SKM-1 treated with dmso at 0.1 percent for 144 hours (cell line): ENCODE measurements around the gene TIMP2.
"Not testable (repeated sequence)": the region's sequence is repeated elsewhere in the genome, so short reads cannot be mapped to it uniquely, and the experiment has no call there.

Experiments used
- DNase-seq: peaks from one replicate; lab custom pipeline; 2025; ENCODE audit not compliant: unreplicated experiment; lab: John Stamatoyannopoulos, UW

TIMP2 gene

GRCh38 chr17:78890498-78890897 is 34.7 kb downstream of the TIMP2 start:
- DNase-seq, result peak; percentile 97

- DNase-seq, result not testable (repeated sequence)
Measured at GRCh38 chr17:78890096-78890495, 35.1 kb downstream of the TIMP2 start.

- no peak for DNase-seq
Measured at GRCh38 chr17:78889531-78889930, 35.7 kb downstream of the TIMP2 start.

GRCh38 chr17:78888941-78889518 is 36.2 kb downstream of the TIMP2 start:
- DNase-seq, result no peak

- no peak for DNase-seq
Measured at GRCh38 chr17:78886954-78887353, 38.2 kb downstream of the TIMP2 start.

- DNase-seq, result no peak
Measured at GRCh38 chr17:78885956-78886355, 39.2 kb downstream of the TIMP2 start.

- DNase-seq, result no peak
Measured at GRCh38 chr17:78884876-78885667, 40.1 kb downstream of the TIMP2 start.

GRCh38 chr17:78884148-78884825 is 40.9 kb downstream of the TIMP2 start:
- DNase-seq, result no peak

- peak; percentile 8 for DNase-seq
Measured at GRCh38 chr17:78883533-78884131, 41.6 kb downstream of the TIMP2 start.

GRCh38 chr17:78883089-78883532 is 42.1 kb downstream of the TIMP2 start:
- DNase-seq, result no peak

GRCh38 chr17:78882540-78883088 is 42.6 kb downstream of the TIMP2 start:
- no peak for DNase-seq

GRCh38 chr17:78879635-78880186 is 45.5 kb downstream of the TIMP2 start:
- no peak for DNase-seq

- DNase-seq, result no peak
Measured at GRCh38 chr17:78878871-78879527, 46.2 kb downstream of the TIMP2 start.

GRCh38 chr17:78878261-78878660 is 46.9 kb downstream of the TIMP2 start:
- no peak for DNase-seq

GRCh38 chr17:78876954-78877517 is 48.2 kb downstream of the TIMP2 start:
- not testable (repeated sequence) for DNase-seq

GRCh38 chr17:78876094-78876597 is 49.0 kb downstream of the TIMP2 start:
- no peak for DNase-seq

- no peak for DNase-seq
Measured at GRCh38 chr17:78875363-78876093, 49.7 kb downstream of the TIMP2 start.

GRCh38 chr17:78873519-78874340 is 51.5 kb downstream of the TIMP2 start:
- DNase-seq, result no peak
